Esophagus muscularis mucosa (tissue), 4 donors: Measurements from ENCODE around the gene ST6GALNAC3. TPM values are rescaled to one million over a fixed set of nuclear protein-coding genes. Genes with fewer than 3 reads are reported as not detected.

Experiments used
- DNase-seq: peaks from one replicate; pipeline ENCODE4 v3.0.0-alpha.2; 2017; ENCODE audit errors: extremely low spot score
- H3K27ac ChIP-seq, 4 donors: fragments of 200-600 bp; sonication (generic); replicated peaks in 1 of 4; 1 replicate in 3 of 4; 2 replicates in 1 of 4; pipeline ENCODE4 v1.5.1; 2016 to 2019; ENCODE audit warnings: mild to moderate bottlenecking in 1 of 4
- H3K27me3 ChIP-seq, 4 donors: fragments of 200-600 bp; sonication (generic); one replicate each; pipeline versions ENCODE4 v1.5.1 to v1.6.0; 2016 to 2019
- H3K36me3 ChIP-seq, 4 donors: fragments of 200-600 bp; sonication (generic); one replicate each; pipeline ENCODE4 v1.5.1; 2016 to 2019
- H3K4me1 ChIP-seq, 4 donors: fragments of 200-600 bp; sonication (generic); one replicate each; pipeline ENCODE4 v1.5.1; 2016 to 2019
- H3K4me3 ChIP-seq, 4 donors: fragments of 200-600 bp; sonication (generic); 1 replicate in 2 of 4; 2 replicates in 2 of 4; pipeline ENCODE4 v1.5.1; 2016 to 2019; ENCODE audit warnings: mild to moderate bottlenecking in 4 of 4, moderate library complexity in 1 of 4
- H3K9me3 ChIP-seq, 4 donors: fragments of 200-600 bp; sonication (generic); 1 replicate in 3 of 4; 2 replicates in 1 of 4; pipeline ENCODE4 v1.5.1; 2016 to 2019
- CTCF ChIP-seq, 3 experiments: fragments of 200-600 bp in 2 of 3; fragments of 450-650 bp in 1 of 3; sonication (generic) in 2 of 3; IDR thresholded peaks; one replicate each; pipeline ENCODE4 v1.5.1; 2017 to 2019; ENCODE audit warnings: antibody characterized with exemption in 3 of 3, mild to moderate bottlenecking in 2 of 3, moderate library complexity in 1 of 3
- EP300 ChIP-seq: sonication (generic); formaldehyde crosslinking; IDR thresholded peaks from one replicate; pipeline ENCODE4 v1.6.1; 2017; ENCODE audit warnings: antibody characterized with exemption
- POLR2A ChIP-seq: fragments of 450-650 bp; IDR thresholded peaks from one replicate; pipeline ENCODE4 v1.6.1; 2017; ENCODE audit warnings: antibody characterized with exemption, moderate library complexity, mild to moderate bottlenecking, low read depth
- POLR2AphosphoS5 ChIP-seq, 2 donors: sonication (generic); formaldehyde crosslinking; IDR thresholded peaks; one replicate each; pipeline ENCODE4 v1.6.1; 2017; ENCODE audit warnings: antibody characterized with exemption in 2 of 2
- WGBS: methylation state at CpG from one replicate; pipeline ENCODE4 v1.1.5; 2018; 5-methylcytosine and 5-hydroxymethylcytosine counted together
- intact Hi-C: fragments of 100-400 bp; cut with DNase I; formaldehyde crosslinking; loops from one replicate; pipeline ENCODE4 v1.15.1; 2023
- total RNA-seq, 4 donors: library from RNA; depleted of rRNA; stranded (reverse); fragments of >200 nt; gene quantifications; one replicate each; pipeline versions ENCODE4 v1.1.0 to v1.2.1, GENCODE V29; 2016

Gene ST6GALNAC3
- total RNA-seq, 4 donors from 2014 or later, result 2.1 to 6.8 (median 4.8) TPM

GRCh38 chr1:76433526-76433925 lies 359.0 kb downstream of the ST6GALNAC3 start:
- intact Hi-C loops, result no loop called here
- TF ChIP-seq POLR2AphosphoS5 (IDR thresholded peaks at IDR 0.05) (no peak), CTCF (IDR thresholded peaks at IDR 0.05) (no peak), EP300 (no peak), POLR2A (no peak)
- no peaks in the 10 kb centered on the region for H3K27me3 ChIP-seq
- H3K9me3 ChIP-seq, result no peaks in the 10 kb centered on the region
- no peak for DNase-seq
- H3K4me1 ChIP-seq, result no peaks in the 10 kb centered on the region
- H3K36me3 ChIP-seq, result no peaks in the 10 kb centered on the region
- H3K4me3 ChIP-seq, result no peak overlapping the region
- H3K27ac ChIP-seq, result no peak overlapping the region

- Histone ChIP-seq H3K27ac (no peak overlapping the region), H3K4me3 (no peak overlapping the region), H3K27me3 (no peaks in the 10 kb centered on the region), H3K4me1 (no peaks in the 10 kb centered on the region), H3K36me3 (no peaks in the 10 kb centered on the region), H3K9me3 (no peaks in the 10 kb centered on the region)
- no peak for DNase-seq
- TF ChIP-seq POLR2A (no peak), POLR2AphosphoS5 (IDR thresholded peaks at IDR 0.05) (no peak), EP300 (no peak), CTCF (IDR thresholded peaks at IDR 0.05) (no peak)
- intact Hi-C loops, result no loop called here
- 72% methylated on average over 3 of the region's 3 CpGs for WGBS
These were observed 368.7 kb downstream of the ST6GALNAC3 start for GRCh38 chr1:76443217-76443616.

- no peak for DNase-seq
- WGBS, result 88% methylated on average over 1 of the region's 1 CpG
- TF ChIP-seq CTCF (IDR thresholded peaks at IDR 0.05), result no peak
- H3K27ac ChIP-seq, result no peak overlapping the region
- H3K27me3 ChIP-seq, result no peaks in the 10 kb centered on the region
- no peaks in the 10 kb centered on the region for H3K9me3 ChIP-seq
- intact Hi-C loops, result no loop called here
- H3K4me1 ChIP-seq, result no peaks in the 10 kb centered on the region
- no peaks in the 10 kb centered on the region for H3K36me3 ChIP-seq
- no peak overlapping the region for H3K4me3 ChIP-seq
These were observed 370.2 kb downstream of the ST6GALNAC3 start for GRCh38 chr1:76444773-76445172.

GRCh38 chr1:76450229-76450628 lies 375.7 kb downstream of the ST6GALNAC3 start:
- WGBS, result 90% methylated on average over 1 of the region's 1 CpG
- Histone ChIP-seq H3K4me3 (no peak overlapping the region), H3K27me3 (no peaks in the 10 kb centered on the region), H3K36me3 (no peaks in the 10 kb centered on the region), H3K4me1 (no peaks in the 10 kb centered on the region), H3K27ac (no peak overlapping the region), H3K9me3 (peaks cover 0 to 23% (median 0%) of the 10 kb centered on the region in 4 donors)
- TF ChIP-seq POLR2AphosphoS5 (IDR thresholded peaks at IDR 0.05), result no peak
- TF ChIP-seq CTCF (IDR thresholded peaks at IDR 0.05), result no peak
- TF ChIP-seq EP300, result no peak
- no peak for TF ChIP-seq POLR2A
- intact Hi-C loops, result no loop called here
- no peak for DNase-seq

GRCh38 chr1:76463278-76463677 lies 388.7 kb downstream of the ST6GALNAC3 start:
- Histone ChIP-seq H3K4me1 (no peaks in the 10 kb centered on the region), H3K4me3 (no peak overlapping the region), H3K27me3 (no peaks in the 10 kb centered on the region), H3K36me3 (no peaks in the 10 kb centered on the region), H3K9me3 (no peaks in the 10 kb centered on the region), H3K27ac (no peak overlapping the region)
- intact Hi-C loops, result no loop called here
- TF ChIP-seq POLR2AphosphoS5 (IDR thresholded peaks at IDR 0.05) (no peak), POLR2A (no peak), EP300 (no peak), CTCF (IDR thresholded peaks at IDR 0.05) (no peak)
- WGBS, result 77% methylated on average over 3 of the region's 3 CpGs
- DNase-seq, result no peak
